ENCODE data around the gene POLR3K.

Gene POLR3K

DNA sequence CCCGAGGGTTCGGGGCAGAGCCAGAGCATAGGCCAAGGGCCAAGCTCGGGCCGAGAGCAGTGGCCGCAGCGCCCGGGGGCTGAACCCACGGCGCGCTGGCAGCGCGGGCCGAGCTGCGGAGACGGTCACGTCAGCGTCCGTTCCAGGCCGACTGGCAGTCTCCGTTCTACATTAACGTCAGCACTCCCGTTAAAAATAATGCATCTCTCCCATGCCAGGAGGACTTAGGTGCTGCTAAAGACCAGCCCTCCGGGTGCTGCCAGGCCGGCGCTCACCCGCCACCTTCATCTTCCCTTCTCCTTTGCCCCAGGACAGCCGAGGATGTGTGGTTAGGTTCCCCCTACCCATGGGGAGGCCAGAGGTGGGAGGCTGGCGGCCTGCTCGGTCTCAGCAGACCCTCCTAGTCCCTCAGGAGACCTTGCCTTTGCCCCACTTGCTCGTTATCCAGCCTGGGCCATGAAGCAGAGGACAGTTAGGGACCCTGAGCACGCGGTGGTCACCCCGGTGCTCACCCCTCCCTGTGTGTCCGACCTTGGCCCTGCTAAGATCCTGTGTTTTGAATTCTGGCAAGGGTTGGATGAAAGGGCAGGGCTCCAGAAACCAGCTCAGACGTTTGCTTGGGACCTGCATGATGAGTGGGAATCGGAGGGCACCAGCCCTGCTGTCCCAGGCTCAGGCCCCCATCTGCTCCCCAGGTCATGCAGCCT, 25.2 kb upstream of the POLR3K start:
- DNase-seq, result peak; percentile 32

DNA sequence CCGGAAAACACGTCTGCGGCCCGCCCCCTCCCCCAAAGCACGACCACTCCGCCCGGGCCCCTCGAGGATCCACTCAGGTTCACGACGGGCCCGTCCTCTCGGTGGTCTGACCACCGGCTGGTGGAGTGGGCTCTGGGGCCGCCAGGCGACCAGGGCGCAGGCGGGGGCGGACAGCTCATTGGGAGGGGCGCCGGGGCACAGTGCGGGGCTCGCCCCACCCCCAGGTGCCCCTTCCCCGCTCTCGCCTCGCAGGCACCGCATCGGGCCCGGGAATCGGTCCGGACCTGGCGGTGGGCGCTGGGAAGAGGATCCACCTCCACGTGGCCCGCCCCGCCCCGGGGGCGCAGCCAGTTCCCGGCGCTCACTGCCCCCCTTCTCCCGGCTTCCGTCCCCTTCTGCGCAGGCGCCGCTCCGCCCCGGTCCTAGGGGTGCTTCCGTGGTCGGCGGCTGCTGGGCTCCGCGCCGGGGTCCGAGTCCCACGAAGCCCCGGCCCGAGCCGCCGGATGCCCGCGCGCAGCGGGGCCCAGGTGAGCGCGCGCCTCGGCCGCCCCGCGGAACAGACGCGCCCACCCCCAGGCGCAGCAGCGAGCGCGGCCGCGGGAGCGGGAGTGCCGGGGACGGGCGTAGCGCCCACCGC, 24.5 kb upstream of the POLR3K start, which contains the start of gene MPG:
MPG (plus strand) TSS at position 419 of the 637 bp plus-strand sequence; CDS start at position 504, 85 bp downstream.
- peak; percentile 88 for DNase-seq

DNA sequence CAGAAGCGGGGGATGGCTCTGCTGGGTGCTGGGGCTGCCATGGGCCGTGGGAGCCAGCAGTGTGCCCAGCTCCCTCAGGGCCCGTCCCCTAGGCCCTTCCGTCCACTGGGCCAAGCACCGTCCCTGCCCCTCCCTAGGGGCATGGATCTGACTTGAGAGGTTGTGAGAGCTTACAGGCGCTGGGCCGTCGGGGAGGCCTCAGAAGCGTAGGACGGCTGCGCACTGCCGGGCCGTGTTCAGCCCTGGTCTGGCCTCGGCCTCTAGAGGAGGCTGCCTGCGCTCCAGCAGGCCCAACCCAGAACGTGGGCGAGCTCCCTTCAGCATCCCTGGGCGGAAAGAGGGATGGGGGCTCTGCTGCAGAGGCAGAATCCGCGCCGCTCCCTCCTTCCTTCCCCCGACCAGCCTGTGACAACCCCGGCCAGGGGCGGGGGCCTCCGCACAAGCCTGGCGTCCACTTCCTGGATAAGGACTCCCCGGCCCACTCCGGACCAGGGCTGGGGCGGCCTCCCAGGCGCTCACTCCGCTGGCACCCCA, 23.9 kb upstream of the POLR3K start:
- peak; percentile 40 for DNase-seq

DNA sequence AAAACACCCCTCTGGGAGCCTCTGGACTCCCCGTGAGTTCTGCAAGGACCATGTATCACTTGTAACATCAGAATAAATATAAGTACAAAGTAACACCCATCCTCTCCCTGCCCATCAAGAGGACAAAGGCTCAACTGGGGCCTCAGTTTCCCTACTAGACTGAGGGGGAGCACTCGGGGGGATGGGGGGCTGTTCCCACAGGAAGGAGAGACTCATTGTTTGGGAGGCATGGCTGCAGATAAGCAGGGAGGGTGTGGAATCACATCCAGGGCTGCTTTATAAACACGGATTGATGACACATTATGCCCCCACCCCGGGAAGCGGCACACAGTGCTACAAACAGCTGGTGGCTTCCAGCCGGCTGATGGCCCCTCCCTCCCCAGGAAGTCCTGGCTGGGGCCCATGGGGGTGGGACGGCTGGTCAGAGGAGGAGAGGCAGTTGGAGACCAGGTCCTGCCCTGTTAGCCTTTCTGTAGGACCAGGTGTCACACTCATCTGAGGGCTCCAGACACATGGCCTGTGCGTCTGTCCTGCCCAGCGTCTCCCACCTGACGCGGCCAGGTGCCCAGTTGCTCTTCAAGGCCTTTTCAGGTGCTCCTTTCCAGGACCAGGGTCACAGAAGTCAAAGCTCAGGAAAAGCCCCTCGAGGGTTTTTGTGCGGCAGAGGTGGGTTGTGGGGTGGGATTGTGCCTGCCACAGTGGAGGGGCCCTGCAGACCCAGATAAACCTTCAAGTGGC, 23.3 kb upstream of the POLR3K start:
- no peak for DNase-seq

DNA sequence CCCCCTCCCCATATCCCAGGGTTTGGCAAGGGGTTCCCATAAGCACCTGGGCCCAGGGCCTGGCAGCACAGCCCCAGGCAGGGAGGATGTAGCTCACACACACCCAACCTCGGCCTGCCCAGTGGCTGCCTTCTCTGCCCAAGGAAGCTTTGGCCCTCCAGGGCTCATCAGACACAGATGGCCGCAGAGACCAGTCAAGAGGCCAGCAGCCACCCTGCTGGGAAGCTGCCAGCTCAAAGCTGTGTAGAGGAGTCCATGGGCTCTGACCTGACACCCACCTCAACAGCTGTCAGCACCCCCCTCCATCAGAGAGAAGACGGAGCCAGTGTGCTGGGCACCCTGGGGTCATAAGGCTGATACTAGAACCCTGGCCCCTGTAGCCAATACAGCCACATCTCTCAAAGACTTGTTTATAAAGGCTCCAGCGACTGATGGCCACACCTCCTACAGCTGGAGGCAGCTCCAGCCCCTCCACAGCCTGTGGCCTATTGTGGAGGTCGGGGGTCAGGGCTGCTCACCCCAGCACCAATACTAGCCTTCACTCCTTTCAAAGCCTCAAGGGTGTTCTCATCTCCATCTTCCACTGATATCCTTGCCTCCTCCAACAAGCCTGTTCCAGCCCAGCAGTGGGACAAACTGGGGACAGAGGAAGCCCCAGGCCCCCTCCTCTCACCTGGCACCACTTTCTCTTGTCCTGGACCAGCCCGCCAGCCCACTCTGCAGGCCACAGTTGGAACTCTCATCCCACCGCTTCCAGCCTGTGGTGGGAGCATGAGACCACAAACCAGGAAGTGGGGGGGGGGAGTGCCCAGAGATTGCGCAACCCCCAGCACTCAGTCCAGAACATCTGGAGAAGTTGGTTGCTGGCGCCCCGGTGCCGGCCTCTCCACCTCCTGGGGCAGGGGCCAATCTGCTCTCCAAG, 22.4 kb upstream of the POLR3K start:
- peak; percentile 76 for DNase-seq

DNA sequence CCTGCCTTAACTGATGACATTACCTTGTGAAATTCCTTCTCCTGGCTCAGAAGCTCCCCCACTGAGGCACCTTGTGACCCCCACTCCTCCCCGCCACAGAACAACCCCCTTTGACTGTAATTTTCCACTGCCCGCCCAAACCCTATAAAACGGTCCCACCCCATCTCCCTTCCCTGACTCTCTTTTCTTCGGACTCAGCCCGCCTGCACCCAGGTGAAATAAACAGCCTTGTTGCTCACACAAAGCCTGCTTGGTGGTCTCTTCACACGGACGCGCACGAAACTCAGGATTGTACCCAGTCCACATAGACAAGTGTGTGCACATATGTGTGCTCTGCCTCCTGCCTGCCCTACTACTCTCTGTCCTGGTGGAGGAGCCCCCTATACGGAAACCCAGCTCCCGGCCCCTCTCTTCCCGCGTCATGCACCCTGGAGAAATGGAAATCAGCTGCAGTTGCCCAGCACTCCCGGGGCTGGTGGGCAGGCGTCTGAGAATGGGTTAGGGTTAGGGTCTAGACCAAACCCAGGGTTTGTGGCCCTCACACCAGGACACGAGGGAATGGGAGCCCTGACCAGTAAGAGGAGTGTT, 21.4 kb upstream of the POLR3K start:
- no peak for DNase-seq

DNA sequence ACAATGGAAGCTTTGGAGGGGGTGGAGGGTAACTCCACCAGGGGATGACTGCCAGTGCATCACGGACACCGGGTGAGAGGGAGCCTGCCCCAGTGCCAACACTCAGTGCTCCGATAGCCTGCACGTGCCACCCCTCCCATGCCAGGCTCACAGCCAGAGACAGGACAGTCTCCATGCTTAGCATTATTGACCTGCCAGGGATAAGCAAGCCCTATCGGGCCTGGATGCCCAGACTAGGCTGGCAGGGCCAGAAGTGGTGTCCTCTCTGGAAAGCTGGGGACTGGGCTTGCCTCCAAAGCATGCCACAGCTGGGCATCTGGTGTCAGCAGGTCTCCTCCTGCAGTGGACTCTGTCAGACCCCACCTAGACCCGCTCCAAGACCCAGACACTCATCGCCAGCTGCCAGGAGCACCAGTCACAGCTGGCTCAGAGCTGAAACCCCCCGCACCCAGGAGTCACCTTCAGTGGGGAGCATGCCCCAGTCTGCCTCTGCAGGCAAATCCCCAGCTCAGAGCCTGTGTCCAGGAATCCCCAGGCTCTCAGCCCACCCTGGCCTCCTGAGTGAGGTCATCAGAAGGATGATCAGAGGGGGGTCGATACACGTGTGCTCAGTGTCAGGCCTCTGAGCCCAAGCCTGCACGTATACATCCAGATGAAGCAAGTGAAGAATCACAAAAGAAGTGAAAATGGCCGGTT, 20.8 kb upstream of the POLR3K start:
- no peak for DNase-seq

DNA sequence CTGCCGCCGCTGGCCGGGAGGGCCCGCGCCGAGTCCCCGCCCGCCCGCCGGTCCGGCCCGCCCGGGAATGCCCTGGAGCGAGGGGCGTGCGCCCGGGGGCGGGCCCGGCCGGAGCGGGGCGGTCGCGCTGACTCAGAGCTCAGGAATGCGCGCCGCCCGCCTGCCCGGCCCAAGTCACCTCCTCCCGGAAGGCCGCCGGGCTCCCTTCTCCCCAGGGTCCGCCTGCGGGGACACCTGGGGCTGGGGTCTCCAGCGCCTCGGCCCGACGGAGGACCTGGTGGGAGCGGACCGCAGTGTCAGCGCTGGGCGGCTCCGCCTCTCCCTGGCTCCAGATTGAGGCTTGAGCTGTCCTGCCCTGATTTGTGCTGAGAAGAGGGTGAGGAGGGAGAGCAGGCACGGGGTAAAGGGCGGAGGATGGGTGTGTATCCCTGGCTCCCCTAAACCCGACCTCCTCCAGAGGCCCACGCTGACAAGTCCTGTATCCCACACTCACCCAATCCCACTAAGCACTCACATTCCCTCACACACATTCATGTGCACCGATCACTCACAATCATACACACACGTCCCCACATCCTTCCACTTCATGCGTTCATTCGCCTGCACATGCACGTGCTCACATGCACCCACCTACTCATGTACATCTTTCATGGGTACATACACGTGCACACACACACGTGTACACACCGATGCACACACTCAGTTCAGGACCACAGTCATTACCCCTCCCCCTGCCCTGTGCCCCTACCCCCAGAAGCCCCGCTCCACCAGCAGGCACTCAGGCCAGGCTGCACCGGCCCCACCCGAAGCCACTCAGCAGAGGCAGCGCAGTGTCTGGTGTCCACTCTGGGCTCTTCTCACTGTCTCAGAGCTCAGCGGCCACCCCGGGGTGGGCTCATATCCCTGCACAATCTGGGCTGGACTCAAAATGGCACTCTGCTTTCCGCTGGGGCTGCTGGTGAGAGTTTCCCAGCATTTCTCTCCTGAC, 19.4 kb upstream of the POLR3K start, which contains the start of gene RHBDF1:
RHBDF1 (minus strand) TSS at position 71 of the 988 bp plus-strand sequence. CDS start 7,616 bp downstream, outside the sequence.
- peak; percentile 63 for DNase-seq

DNA sequence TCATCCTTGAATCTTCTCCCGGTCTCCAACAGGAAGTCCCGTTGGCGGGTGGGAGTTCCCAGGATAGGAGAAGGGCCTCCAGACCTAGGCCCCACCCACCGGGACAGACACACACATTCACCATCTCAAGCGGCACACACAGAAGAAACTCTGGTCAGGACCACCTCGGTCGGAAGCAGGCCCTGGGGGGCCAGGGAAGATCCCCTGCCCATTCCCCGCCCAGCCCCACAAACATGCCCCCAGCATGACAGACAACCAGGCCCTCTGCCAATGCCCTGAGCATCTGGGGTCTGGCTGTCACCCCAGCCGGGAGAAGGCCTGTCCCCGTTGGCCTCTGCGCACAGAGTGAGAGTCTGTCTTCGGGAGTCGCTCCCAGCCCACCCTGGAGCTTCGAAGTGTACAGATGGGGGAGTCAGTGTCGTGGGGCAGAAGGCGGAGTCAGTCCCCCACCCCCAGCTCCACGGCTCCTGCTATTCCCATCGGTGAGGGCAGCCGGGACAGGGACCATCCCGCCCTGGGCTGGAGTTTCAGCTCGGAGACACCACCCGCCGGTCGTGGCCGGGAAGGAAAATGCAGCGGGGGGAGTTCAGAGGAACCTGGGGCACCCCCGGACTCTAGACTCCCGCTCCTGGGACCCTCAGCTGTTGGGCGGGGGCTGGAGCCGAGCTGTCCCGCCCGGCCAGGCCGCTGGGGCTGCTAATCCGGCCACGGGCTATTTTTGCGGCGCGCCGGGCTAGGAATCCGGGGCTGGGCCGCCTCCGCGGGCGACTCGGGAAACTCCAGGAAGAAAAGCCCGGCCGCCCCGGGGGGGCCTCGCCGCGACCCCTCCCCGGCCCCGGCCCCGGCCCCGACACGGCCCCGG, 18.4 kb upstream of the POLR3K start:
- peak; percentile 23 for DNase-seq

DNA sequence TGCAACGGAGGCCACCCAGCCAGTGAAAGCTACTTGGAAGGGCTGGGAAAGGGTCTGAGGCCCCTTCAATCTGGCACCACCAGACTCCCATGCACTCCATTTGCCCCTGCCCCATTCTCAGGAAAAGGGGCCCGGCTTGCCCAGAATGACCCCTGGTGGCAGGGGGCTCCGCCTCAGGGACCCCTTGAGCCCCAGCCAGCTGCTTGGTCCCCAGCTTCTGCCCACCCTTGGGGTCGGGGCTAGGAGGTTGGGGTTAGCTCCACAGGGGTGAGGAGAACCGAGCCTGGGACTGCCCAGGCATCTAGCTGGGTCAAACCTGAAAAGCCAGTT, 17.8 kb upstream of the POLR3K start:
- DNase-seq, result no peak

DNA sequence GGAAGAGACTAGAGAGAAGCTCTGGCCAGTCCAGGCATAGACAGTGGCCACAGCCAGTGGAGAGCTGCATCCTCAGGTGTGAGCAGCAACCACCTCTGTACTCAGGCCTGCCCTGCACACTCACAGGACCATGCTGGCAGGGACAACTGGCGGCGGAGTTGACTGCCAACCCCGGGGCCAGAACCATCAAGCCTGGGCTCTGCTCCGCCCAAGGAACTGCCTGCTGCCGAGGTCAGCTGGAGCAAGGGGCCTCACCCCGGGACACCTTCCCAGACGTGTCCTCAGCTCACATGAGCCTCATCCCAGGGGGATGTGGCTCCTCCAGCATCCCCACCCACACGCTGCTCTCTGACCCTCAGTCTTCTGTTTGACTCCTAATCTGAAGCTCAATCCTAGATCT, 15.8 kb upstream of the POLR3K start:
- DNase-seq, result no peak

DNA sequence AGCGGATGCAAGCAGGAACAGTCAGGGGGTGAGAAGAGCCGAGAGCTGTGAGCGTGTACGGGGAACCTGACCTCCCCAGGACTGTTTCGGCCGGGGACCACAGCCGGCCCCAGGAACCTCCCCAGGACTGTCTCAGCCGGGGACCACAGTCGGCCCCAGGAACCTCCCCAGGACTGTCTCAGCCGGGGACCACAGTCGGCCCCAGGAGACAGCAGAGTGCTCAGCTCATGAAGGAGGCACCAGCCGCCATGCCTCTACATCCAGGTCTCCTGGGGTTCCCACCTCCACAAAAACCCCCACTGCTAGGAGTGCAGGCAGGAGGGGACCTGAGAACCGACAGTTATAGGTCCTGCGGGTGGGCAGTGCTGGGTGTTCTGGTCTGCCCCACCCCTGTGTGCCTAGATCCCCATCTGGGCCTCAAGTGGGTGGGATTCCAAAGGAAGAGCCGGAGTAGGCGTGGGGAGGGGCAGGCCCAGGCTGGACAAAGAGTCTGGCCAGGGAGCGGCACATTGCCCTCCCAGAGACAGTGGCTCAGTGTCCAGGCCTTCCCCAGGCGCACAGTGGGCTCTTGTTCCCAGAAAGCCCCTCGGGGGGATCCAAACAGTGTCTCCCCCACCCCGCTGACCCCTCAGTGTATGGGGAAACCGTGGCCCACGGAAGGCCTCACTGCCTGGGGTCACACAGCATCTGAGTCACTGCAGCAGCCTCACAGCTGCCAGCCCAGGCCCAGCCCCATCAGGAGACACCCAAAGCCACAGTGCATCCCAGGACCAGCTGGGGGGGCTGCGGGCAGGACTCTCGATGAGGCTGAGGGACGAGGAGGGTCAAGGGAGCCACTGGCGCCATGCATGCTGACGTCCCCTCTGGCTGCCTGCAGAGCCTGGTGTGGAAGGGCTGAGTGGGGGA, 14.7 kb upstream of the POLR3K start:
- no peak for DNase-seq

DNA sequence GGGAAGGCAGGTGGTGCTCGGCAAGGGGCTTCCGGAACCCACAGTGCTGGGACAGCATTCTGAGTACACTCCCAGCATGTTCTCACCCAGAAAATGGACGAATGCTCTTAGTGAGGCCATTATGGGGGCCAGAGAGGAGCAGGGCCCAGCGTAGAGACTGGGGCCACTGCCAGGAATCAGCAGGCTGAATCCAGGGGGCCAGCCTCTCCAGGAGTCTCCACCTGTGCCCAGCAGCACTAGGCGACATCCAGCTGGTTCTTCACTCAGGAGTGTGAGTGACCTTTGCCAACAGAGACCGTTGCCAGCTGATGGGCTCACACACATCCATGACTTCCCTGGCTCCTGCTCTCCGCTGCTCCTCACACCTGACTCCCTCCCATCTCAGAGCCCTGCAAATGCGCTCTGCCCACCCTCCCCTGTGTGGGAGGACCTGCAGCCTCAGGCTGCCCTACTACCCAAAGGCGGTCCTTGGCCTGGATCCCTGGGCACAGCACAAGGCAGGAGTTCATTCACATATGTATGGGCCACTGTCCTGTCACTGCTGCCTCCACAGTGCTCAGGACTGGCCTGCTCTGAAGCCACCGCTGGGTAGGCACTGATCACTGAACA, 13.9 kb upstream of the POLR3K start:
- DNase-seq, result no peak

DNA sequence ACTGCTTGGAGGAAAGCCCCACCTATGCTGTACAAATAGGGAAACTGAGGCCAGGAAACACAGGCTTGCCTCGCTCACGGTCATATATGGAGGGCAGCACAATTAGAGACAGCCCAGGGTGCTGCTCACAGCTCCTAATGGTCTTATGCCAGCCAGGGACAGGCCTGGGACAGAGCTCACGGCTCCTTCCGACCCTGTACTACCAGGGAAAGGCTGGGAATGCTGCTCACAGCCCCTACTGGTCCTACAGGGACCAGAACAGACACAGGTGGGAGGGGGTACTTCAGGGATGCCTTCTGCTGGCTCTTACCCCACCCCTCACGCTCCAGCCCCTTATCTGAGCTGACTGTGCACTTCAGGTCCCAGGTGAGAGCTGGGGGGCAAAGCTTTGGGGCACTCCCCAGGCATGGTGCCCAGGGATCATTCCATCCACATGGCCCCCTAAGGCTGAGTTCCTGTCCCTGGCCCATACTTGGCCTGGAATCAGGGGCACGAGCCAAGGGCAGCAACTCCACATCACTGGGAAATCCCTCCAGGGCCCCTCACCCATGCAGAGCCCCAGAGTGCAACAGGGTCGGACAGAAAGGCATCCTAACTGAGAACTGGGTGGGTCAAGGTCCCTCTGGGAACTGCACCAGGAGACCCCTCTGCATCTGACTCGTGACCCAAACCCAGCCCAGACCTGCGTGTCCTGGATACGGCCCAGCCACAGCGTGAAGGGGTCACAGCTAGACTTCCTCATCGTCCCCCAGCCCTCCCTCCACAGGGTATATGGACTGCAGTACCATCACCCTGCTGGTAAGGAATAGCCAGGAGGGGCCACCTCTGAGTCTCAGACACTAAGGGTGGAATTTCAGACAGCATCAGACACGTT, 13.1 kb upstream of the POLR3K start:
- DNase-seq, result no peak

DNA sequence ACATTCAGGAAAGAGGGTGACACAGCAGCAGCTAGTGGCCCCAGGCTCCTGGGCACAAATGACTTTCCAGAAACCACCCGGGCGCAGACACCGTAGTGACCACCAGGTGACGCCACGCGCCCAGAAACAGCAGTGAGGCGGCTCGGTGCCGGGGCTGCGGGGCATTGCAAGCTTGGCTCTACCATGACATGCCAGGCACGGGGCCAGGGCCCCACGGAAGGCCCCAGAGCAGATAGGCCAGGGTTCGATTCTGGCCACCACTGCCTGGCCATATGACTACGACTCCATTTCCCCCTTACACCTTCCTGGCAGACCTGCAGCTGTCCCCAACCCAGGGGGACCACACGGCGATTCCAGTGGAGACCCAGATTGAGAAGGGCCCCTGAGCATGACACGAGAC, 12.3 kb upstream of the POLR3K start:
- peak; percentile 88 for DNase-seq

DNA sequence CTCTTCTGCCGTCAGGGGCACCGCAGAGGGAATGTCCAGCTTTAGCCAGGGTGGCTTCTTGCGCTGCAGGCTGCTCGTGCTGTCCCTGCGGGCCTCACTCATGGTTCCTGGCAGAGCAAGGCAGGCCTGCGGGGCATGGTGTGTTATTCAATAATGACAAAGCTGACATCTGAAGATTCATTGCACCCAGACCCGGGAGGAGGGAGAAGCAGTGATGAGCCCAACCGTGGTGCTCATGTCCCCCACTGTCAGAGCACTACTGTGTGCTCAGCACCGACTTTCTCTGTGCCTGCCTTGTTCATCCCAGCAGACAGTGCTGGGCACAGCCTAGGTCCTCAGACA, 11.5 kb upstream of the POLR3K start:
- DNase-seq, result no peak
